ENCODE measurements around the gene ZNF331.
"Not testable (repeated sequence)": the region's sequence is repeated elsewhere in the genome, so short reads cannot be mapped to it uniquely, and the experiment has no call there.

ZNF331 gene

GRCh38 chr19:53537521-53538377 lies at the start of gene ZNF331:
ZNF331 (plus strand) TSS chr19:53538145; CDS start chr19:53569377, 31,232 bp downstream.
- Histone ChIP-seq H3K27me3 (ENCODE audit: insufficient read depth, low read length, poor library complexity) (no peaks in the 10 kb centered on the region), H2AFZ (ENCODE audit: low read depth, low read length) (peak within 1 kb of the TSS; percentile 95), H3K9ac (ENCODE audit: low read depth, low read length) (peak within 1 kb of the TSS; percentile 68), H3K79me2 (ENCODE audit: insufficient read depth, low read length) (peaks cover 14% of the 10 kb centered on the region), H3K27ac (ENCODE audit: low read length) (peak within 1 kb of the TSS; percentile 86), H3K4me1 (ENCODE audit: insufficient read depth, low read length) (peaks cover 16% of the 10 kb centered on the region), H4K20me1 (ENCODE audit: insufficient read depth, low read length) (no peaks in the 10 kb centered on the region), H3K4me2 (ENCODE audit: insufficient read depth, low read length) (peak within 1 kb of the TSS; percentile 97), H3K4me3 (ENCODE audit: low read depth in 1 of 2, low read length in 2 of 2) (peak within 1 kb of the TSS; percentile 21 to 99; a peak in 3 of 4 replicates), H3K9me3 (ENCODE audit: insufficient read depth, low read length, severe bottlenecking) (no peaks in the 10 kb centered on the region), H3K36me3 (ENCODE audit: insufficient read depth, low read length) (peaks cover 43% of the 10 kb centered on the region)
- DNase-seq (peak; percentile 83), ATAC-seq (ENCODE audit: insufficient read depth, low read depth) (peak; percentile 85)
- TF ChIP-seq CTCF (IDR thresholded peaks at IDR 0.05; ENCODE audit: borderline replicate concordance, extremely low read depth, low read length, poor library complexity, severe bottlenecking): peak; percentile 55
- no peak for TF ChIP-seq EZH2 (IDR thresholded peaks at IDR 0.05; ENCODE audit: borderline replicate concordance, low read depth, low read length, severe bottlenecking)

- Histone ChIP-seq H3K79me2 (ENCODE audit: insufficient read depth, low read length) (no peaks in the 10 kb centered on the region), H3K27ac (ENCODE audit: low read length) (no peak overlapping the region), H3K36me3 (ENCODE audit: insufficient read depth, low read length) (peaks cover 65% of the 10 kb centered on the region), H3K9me3 (ENCODE audit: insufficient read depth, low read length, severe bottlenecking) (peaks cover 2% of the 10 kb centered on the region), H3K4me1 (ENCODE audit: insufficient read depth, low read length) (no peaks in the 10 kb centered on the region), H3K9ac (ENCODE audit: low read depth, low read length) (no peak overlapping the region), H4K20me1 (ENCODE audit: insufficient read depth, low read length) (no peaks in the 10 kb centered on the region), H2AFZ (ENCODE audit: low read depth, low read length) (no peak overlapping the region), H3K4me3 (ENCODE audit: low read depth in 1 of 2, low read length in 2 of 2) (no peak overlapping the region), H3K27me3 (ENCODE audit: insufficient read depth, low read length, poor library complexity) (no peaks in the 10 kb centered on the region), H3K4me2 (ENCODE audit: insufficient read depth, low read length) (no peak overlapping the region)
- ATAC-seq (ENCODE audit: insufficient read depth, low read depth): no peak
- TF ChIP-seq CTCF (IDR thresholded peaks at IDR 0.05; ENCODE audit: borderline replicate concordance, extremely low read depth, low read length, poor library complexity, severe bottlenecking) (no peak), EZH2 (IDR thresholded peaks at IDR 0.05; ENCODE audit: borderline replicate concordance, low read depth, low read length, severe bottlenecking) (no peak)
- no peak for DNase-seq
Measured at GRCh38 chr19:53492153-53492552, 45.8 kb upstream of the ZNF331 start.

DNA sequence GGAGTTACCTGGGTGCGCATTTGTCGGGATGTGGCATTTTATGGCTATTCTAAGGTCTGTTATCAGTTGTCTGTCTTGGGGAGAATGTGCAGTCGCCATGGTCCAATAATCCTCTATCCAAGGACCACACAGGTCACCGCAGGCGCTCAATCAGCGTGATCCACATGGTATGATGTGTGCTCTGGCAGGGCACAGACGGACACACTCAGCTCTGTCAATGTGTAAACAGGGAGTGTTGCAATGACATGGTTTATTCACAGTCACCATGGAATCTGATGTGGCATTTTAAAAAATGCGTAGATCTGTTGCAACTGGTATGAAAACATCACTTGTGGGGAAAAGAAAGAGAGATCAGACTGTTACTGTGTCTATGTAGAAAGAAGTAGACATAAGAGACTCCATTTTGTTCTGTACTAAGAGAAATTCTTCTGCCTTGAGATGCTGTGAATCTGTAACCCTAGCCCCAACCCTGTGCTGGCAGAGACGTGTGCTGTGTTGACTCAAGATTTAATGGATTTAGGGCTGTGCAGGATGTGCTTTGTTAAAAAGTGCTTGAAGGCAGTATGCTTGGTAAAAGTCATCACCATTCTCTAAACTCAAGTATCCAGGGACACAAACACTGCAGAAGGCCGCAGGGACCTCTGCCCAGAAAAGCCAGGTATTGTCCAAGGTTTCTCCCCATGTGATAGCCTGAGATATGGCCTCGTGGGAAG lies 40.5 kb upstream of the ZNF331 start:
- not testable (repeated sequence) for H3K4me1 ChIP-seq (ENCODE audit: insufficient read depth, low read length); H3K27me3 ChIP-seq (ENCODE audit: insufficient read depth, low read length, poor library complexity); H2AFZ ChIP-seq (ENCODE audit: low read depth, low read length); H3K4me3 ChIP-seq (ENCODE audit: low read depth in 1 of 2, low read length in 2 of 2); H3K9me3 ChIP-seq (ENCODE audit: insufficient read depth, low read length, severe bottlenecking); H3K79me2 ChIP-seq (ENCODE audit: insufficient read depth, low read length); H3K4me2 ChIP-seq (ENCODE audit: insufficient read depth, low read length); DNase-seq; H4K20me1 ChIP-seq (ENCODE audit: insufficient read depth, low read length); H3K9ac ChIP-seq (ENCODE audit: low read depth, low read length); H3K27ac ChIP-seq (ENCODE audit: low read length)
- H3K36me3 ChIP-seq (ENCODE audit: insufficient read depth, low read length): peaks cover 12% of the 10 kb centered on the region; the same call in 1 of the 2 replicates
- ATAC-seq (ENCODE audit: insufficient read depth, low read depth): 0 out of 3 replicates have a peak, but pooled peaks have one; percentile 9

GRCh38 chr19:53498024-53498395 lies 39.9 kb upstream of the ZNF331 start:
- not testable (repeated sequence) for H3K9ac ChIP-seq (ENCODE audit: low read depth, low read length); H3K27ac ChIP-seq (ENCODE audit: low read length); H3K36me3 ChIP-seq (ENCODE audit: insufficient read depth, low read length); DNase-seq; H2AFZ ChIP-seq (ENCODE audit: low read depth, low read length); H3K9me3 ChIP-seq (ENCODE audit: insufficient read depth, low read length, severe bottlenecking); ATAC-seq (ENCODE audit: insufficient read depth, low read depth); H3K79me2 ChIP-seq (ENCODE audit: insufficient read depth, low read length); H3K4me1 ChIP-seq (ENCODE audit: insufficient read depth, low read length); H4K20me1 ChIP-seq (ENCODE audit: insufficient read depth, low read length); H3K4me3 ChIP-seq (ENCODE audit: low read depth in 1 of 2, low read length in 2 of 2); H3K27me3 ChIP-seq (ENCODE audit: insufficient read depth, low read length, poor library complexity); H3K4me2 ChIP-seq (ENCODE audit: insufficient read depth, low read length)

DNA sequence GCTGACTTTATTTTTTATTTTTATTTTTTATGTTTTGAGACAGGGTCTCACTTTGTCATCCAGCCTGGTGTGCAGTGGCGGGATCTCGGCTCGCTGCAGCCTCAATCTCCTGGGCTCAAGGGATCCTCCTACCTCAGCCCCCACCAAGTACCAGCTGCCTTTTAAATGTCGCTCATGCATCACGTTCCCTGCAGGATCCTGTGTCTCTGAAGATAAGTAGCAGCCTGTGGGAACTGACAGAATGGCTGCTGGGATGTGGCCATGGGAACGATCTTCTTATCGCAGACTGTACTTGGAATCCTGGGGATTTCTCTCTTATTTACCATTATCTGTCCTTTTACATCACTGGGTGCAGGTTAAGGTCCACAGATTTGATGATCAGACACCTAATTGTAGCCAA lies 34.8 kb upstream of the ZNF331 start:
- DNase-seq; H3K4me2 ChIP-seq (ENCODE audit: insufficient read depth, low read length); H3K9ac ChIP-seq (ENCODE audit: low read depth, low read length); H3K4me3 ChIP-seq (ENCODE audit: low read depth in 1 of 2, low read length in 2 of 2); H3K27ac ChIP-seq (ENCODE audit: low read length); H3K79me2 ChIP-seq (ENCODE audit: insufficient read depth, low read length); H3K27me3 ChIP-seq (ENCODE audit: insufficient read depth, low read length, poor library complexity); ATAC-seq (ENCODE audit: insufficient read depth, low read depth); H3K4me1 ChIP-seq (ENCODE audit: insufficient read depth, low read length); H2AFZ ChIP-seq (ENCODE audit: low read depth, low read length); H3K36me3 ChIP-seq (ENCODE audit: insufficient read depth, low read length); H3K9me3 ChIP-seq (ENCODE audit: insufficient read depth, low read length, severe bottlenecking); H4K20me1 ChIP-seq (ENCODE audit: insufficient read depth, low read length): not testable (repeated sequence)
